ENCODE measurements around the gene PROSER2.

PROSER2 gene

GRCh38 chr10:11853468-11853867 is 30.3 kb downstream of the PROSER2 start:
- H3K4me3 ChIP-seq (replicated peaks in 1 of 2; ENCODE audit: low read depth in 2 of 2, low read length in 2 of 2): no peak overlapping the region
- TF ChIP-seq, protein P1, sequence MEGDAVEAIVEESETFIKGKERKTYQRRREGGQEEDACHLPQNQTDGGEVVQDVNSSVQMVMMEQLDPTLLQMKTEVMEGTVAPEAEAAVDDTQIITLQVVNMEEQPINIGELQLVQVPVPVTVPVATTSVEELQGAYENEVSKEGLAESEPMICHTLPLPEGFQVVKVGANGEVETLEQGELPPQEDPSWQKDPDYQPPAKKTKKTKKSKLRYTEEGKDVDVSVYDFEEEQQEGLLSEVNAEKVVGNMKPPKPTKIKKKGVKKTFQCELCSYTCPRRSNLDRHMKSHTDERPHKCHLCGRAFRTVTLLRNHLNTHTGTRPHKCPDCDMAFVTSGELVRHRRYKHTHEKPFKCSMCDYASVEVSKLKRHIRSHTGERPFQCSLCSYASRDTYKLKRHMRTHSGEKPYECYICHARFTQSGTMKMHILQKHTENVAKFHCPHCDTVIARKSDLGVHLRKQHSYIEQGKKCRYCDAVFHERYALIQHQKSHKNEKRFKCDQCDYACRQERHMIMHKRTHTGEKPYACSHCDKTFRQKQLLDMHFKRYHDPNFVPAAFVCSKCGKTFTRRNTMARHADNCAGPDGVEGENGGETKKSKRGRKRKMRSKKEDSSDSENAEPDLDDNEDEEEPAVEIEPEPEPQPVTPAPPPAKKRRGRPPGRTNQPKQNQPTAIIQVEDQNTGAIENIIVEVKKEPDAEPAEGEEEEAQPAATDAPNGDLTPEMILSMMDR (IDR thresholded peaks at IDR 0.05; ENCODE audit: low read depth, low read length): peak; percentile 17
- DNase-seq (ENCODE audit: low read depth in 2 of 2): no peak

DNA sequence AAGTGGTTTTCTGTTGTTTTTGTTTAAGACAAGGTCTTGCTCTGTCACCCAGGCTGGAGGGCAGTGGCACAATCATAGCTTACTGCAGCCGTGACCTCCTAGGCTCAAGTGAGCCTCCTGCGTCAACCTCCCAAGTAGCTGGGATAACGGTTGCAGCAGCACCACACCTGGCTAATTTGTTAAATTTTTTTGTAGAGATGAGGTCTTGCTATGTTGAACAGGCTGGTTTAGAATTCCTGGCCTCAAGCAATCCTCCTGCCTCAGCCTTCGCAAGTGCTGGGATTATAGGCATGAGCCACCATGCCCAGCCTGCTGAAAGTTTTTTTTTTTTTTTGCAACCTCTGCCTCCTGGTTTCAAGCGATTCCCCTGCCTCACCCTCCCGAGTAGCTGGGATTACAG is 31.1 kb downstream of the PROSER2 start:
- TF ChIP-seq, protein P1 (IDR thresholded peaks at IDR 0.05; ENCODE audit: low read depth, low read length): no peak
- no peak overlapping the region for H3K4me3 ChIP-seq (replicated peaks in 1 of 2; ENCODE audit: low read depth in 2 of 2, low read length in 2 of 2)
- DNase-seq (ENCODE audit: low read depth in 2 of 2): no peak

GRCh38 chr10:11856089-11856488 is 32.9 kb downstream of the PROSER2 start:
- TF ChIP-seq, protein P1 (IDR thresholded peaks at IDR 0.05; ENCODE audit: low read depth, low read length): no peak
- DNase-seq (ENCODE audit: low read depth in 2 of 2): no peak
- no peak overlapping the region for H3K4me3 ChIP-seq (replicated peaks in 1 of 2; ENCODE audit: low read depth in 2 of 2, low read length in 2 of 2)

DNA sequence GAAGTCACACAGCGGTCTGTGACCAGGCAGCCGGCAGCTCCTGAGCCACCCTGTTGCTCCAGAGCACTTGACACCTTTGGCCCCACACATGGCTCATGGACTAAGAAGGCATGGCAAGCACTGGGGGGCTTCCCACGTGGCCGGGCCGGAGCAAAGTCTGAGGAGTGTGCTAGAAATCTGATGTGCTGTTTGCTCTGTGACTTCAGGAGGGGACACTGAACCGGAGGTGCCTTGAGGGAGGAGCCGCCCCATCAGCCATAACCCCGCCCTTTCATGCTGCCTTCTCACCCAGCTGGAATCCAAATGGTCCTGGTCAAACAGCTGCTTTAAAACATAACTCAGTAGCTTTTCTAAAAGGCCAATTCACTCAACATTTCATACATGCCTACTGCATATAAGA is 33.5 kb downstream of the PROSER2 start:
- no peak overlapping the region for H3K4me3 ChIP-seq (replicated peaks in 1 of 2; ENCODE audit: low read depth in 2 of 2, low read length in 2 of 2)
- no peak for DNase-seq (ENCODE audit: low read depth in 2 of 2)
- TF ChIP-seq, protein P1 (IDR thresholded peaks at IDR 0.05; ENCODE audit: low read depth, low read length): no peak

GRCh38 chr10:11858093-11858492 is 34.9 kb downstream of the PROSER2 start:
- no peak overlapping the region for H3K4me3 ChIP-seq (replicated peaks in 1 of 2; ENCODE audit: low read depth in 2 of 2, low read length in 2 of 2)

DNA sequence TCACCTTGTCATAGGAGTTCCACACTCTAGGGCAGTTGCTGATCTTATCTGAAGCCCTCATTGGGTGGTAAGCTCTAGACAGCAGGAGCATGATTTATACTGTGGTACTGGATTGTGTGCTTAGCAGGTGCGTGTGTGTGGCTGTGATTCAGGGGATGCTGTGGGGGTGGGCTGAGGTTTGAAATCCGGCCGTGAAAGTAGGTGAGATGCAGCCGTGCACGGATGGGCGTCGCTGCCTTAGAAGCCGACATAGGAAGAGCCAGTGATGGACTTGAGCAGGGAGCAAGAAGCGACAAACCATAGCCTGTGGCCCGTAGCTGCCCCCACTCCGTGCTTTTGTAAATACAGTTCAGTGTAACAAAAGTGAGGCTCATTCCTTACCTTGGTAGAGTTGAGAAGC is 38.2 kb downstream of the PROSER2 start:
- H3K4me3 ChIP-seq (replicated peaks in 1 of 2; ENCODE audit: low read depth in 2 of 2, low read length in 2 of 2): no peak overlapping the region
- TF ChIP-seq, protein P1 (IDR thresholded peaks at IDR 0.05; ENCODE audit: low read depth, low read length): no peak
- DNase-seq (ENCODE audit: low read depth in 2 of 2): no peak

More at GRCh38 chr10:11858093-11858492, 34.9 kb downstream of the PROSER2 start:
- TF ChIP-seq, protein P1 (IDR thresholded peaks at IDR 0.05; ENCODE audit: low read depth, low read length): no peak
- DNase-seq (ENCODE audit: low read depth in 2 of 2): no peak

- no peak for DNase-seq (ENCODE audit: low read depth in 2 of 2)
- TF ChIP-seq, protein P1 (IDR thresholded peaks at IDR 0.05; ENCODE audit: low read depth, low read length): no peak
- H3K4me3 ChIP-seq (replicated peaks in 1 of 2; ENCODE audit: low read depth in 2 of 2, low read length in 2 of 2): no peak overlapping the region
Measured at GRCh38 chr10:11861811-11862428, 38.8 kb downstream of the PROSER2 start.

All from cardiac fibroblast (primary cell).